ENCODE measurements around the gene TPSAB1.
"Not testable (repeated sequence)": the region's sequence is repeated elsewhere in the genome, so short reads cannot be mapped to it uniquely, and the experiment has no call there.

- not testable (repeated sequence) for TF ChIP-seq CTCF, POLR2A (IDR thresholded peaks at IDR 0.05)
Measured at GRCh38 chr16:1240436-1240835, at the start of gene TPSAB1.

All from uterus (tissue), 2 donors.